Spleen (tissue), 11 donors: Measurements from ENCODE around the gene BZW1. TPM values are rescaled to one million over a fixed set of nuclear protein-coding genes. Genes with fewer than 3 reads are reported as not detected.

Source experiments
- DNase-seq: peaks from one replicate; pipeline ENCODE4 v3.0.0-alpha.2; 2020
- H3K27ac ChIP-seq, 8 donors: fragments of 200-600 bp; sonication (generic) in 7 of 8; 1 replicate in 4 of 8; 2 replicates in 4 of 8; pipeline versions ENCODE4 v1.5.0 to v1.8.0; 2016 to 2021; ENCODE audit warnings: inconsistent platforms in 4 of 8, mild to moderate bottlenecking in 4 of 8, moderate library complexity in 1 of 8
- H3K27me3 ChIP-seq, 7 donors: fragments of 200-600 bp; sonication (generic) in 6 of 7; replicated peaks in 1 of 7; 1 replicate in 4 of 7; 2 replicates in 3 of 7; pipeline versions ENCODE4 v1.5.0 to v1.8.0; 2016 to 2021; ENCODE audit warnings: inconsistent platforms in 3 of 7, mild to moderate bottlenecking in 1 of 7
- H3K36me3 ChIP-seq, 6 donors: fragments of 200-600 bp; sonication (generic) in 5 of 6; 1 replicate in 4 of 6; 2 replicates in 2 of 6; pipeline versions ENCODE4 v1.5.0 to v1.8.0; 2016 to 2021; ENCODE audit warnings: inconsistent platforms in 2 of 6
- H3K4me1 ChIP-seq, 6 donors: fragments of 200-600 bp; sonication (generic) in 5 of 6; 1 replicate in 3 of 6; 2 replicates in 3 of 6; pipeline versions ENCODE4 v1.5.0 to v1.8.0; 2016 to 2021; ENCODE audit warnings: inconsistent platforms in 3 of 6
- H3K4me3 ChIP-seq, 8 donors: fragments of 200-600 bp; sonication (generic) in 7 of 8; 1 replicate in 4 of 8; 2 replicates in 4 of 8; pipeline versions ENCODE4 v1.5.0 to v1.8.0; 2016 to 2021; ENCODE audit warnings: inconsistent platforms in 4 of 8, mild to moderate bottlenecking in 4 of 8, moderate library complexity in 2 of 8
- H3K9me3 ChIP-seq, 8 donors: fragments of 200-600 bp; sonication (generic) in 7 of 8; 1 replicate in 4 of 8; 2 replicates in 4 of 8; pipeline versions ENCODE4 v1.5.0 to v1.8.0; 2016 to 2021; ENCODE audit warnings: inconsistent platforms in 4 of 8
- CTCF ChIP-seq, 11 experiments: fragments of 200-600 bp in 7 of 11; fragments of 450-650 bp in 4 of 11; sonication (generic) in 4 of 11; IDR thresholded peaks in 8 of 11; conservative IDR thresholded peaks in 3 of 11; 1 replicate in 7 of 11; 2 replicates in 4 of 11; pipeline versions ENCODE4 v1.4.0 to v1.8.0; 2016 to 2021; ENCODE audit warnings: antibody characterized with exemption in 11 of 11, inconsistent platforms in 4 of 11, mild to moderate bottlenecking in 1 of 11
- POLR2A ChIP-seq, 3 donors: fragments of 450-650 bp; IDR thresholded peaks; one replicate each; pipeline ENCODE4 v1.5.1; 2017; ENCODE audit warnings: antibody characterized with exemption in 3 of 3, mild to moderate bottlenecking in 1 of 3
- POLR2AphosphoS5 ChIP-seq, 3 donors: sonication (generic); formaldehyde crosslinking; IDR thresholded peaks; one replicate each; pipeline ENCODE4 v1.5.1; 2017; ENCODE audit warnings: antibody characterized with exemption in 3 of 3
- WGBS, 5 donors: extraction: QIAGEN DNeasy Blood & Tissue Kit in 3 of 5; methylation state at CpG; one replicate each; pipeline versions ENCODE4 v1.1.5 to v1.1.7; 2013 to 2018; 5-methylcytosine and 5-hydroxymethylcytosine counted together
- intact Hi-C: fragments of 100-400 bp; cut with DNase I; formaldehyde crosslinking; loops from one replicate; pipeline ENCODE4 v1.15.0; 2023; ENCODE audit warnings: low total_unique reads
- polyA plus RNA-seq, 3 donors: library from polyadenylated mRNA; stranded (reverse); fragments of 200-250 nt; gene quantifications; one replicate each; pipeline ENCODE4 v1.2.1, GENCODE V29; 2013
- total RNA-seq, 7 donors: library from RNA; depleted of rRNA in 3 of 7; stranded (reverse); fragments of >200 nt in 3 of 7; fragmentation: NEBNext Ultra II Directional in 4 of 7; extraction: Animal tissue kit (Norgen Biotek cat#: 25700) in 4 of 7; gene quantifications; one replicate each; pipeline versions ENCODE4 v1.1.0 to v1.2.1, GENCODE V29; 2016 to 2021
- donor health status: healthy with polysubstance abuse.
- donor health status: DM: no; HTN: no; CAD: no; lungs with moderate emphysema.
- donor health status: DM: no; HTN: no; CAD: no.
- donor health status: Bipolar disorder and iron deficiency.
- donor health status: healthy.
- donor health status: DM: no; HTN: no; CAD: no.
- donor health status: DM: yes; HTN: yes; CAD: no.

The BZW1 gene
- total and polyA plus RNA-seq, 10 donors = 25.9 to 151 (median 110) TPM

GRCh38 chr2:200795028-200795440, 16.7 kb upstream of the BZW1 start:
- Histone ChIP-seq H3K4me3 (no peak overlapping the region), H3K9me3 (no peaks in the 10 kb centered on the region), H3K27me3 (no peaks in the 10 kb centered on the region), H3K27ac (no peak overlapping the region), H3K36me3 (no peaks in the 10 kb centered on the region), H3K4me1 (peaks cover 0 to 11% (median 0%) of the 10 kb centered on the region in 6 donors)
- intact Hi-C loops = no loop called here
- WGBS, 5 donors = 67 to 80% (median 73%) methylated on average over 8 of the region's 8 CpGs
- TF ChIP-seq CTCF (IDR thresholded peaks at IDR 0.05 in 8 of 11, conservative IDR thresholded peaks at IDR 0.05 in 3 of 11) = no peak
- TF ChIP-seq POLR2AphosphoS5 (IDR thresholded peaks at IDR 0.05) = no peak
- TF ChIP-seq POLR2A (IDR thresholded peaks at IDR 0.05) = no peak
- DNase-seq = no peak

GRCh38 chr2:200796561-200796960, 15.1 kb upstream of the BZW1 start:
- no peak for TF ChIP-seq CTCF (IDR thresholded peaks at IDR 0.05 in 8 of 11, conservative IDR thresholded peaks at IDR 0.05 in 3 of 11)
- no peak for TF ChIP-seq POLR2A (IDR thresholded peaks at IDR 0.05)
- no peak for TF ChIP-seq POLR2AphosphoS5 (IDR thresholded peaks at IDR 0.05)
- no peak for DNase-seq
- intact Hi-C loops = no loop called here
- 27 to 76% (median 44%) methylated on average over 1 of the region's 1 CpG for WGBS, 5 donors
- peaks cover 0 to 11% (median 0%) of the 10 kb centered on the region in 6 donors for H3K4me1 ChIP-seq
- no peak overlapping the region for H3K27ac ChIP-seq
- H3K9me3 ChIP-seq = no peaks in the 10 kb centered on the region
- H3K27me3 ChIP-seq = no peaks in the 10 kb centered on the region
- H3K4me3 ChIP-seq = no peak overlapping the region
- H3K36me3 ChIP-seq = no peaks in the 10 kb centered on the region

- TF ChIP-seq CTCF (IDR thresholded peaks at IDR 0.05 in 8 of 11, conservative IDR thresholded peaks at IDR 0.05 in 3 of 11) (no peak), POLR2A (IDR thresholded peaks at IDR 0.05) (no peak), POLR2AphosphoS5 (IDR thresholded peaks at IDR 0.05) (no peak)
- no peak overlapping the region for H3K4me3 ChIP-seq
- 65 to 86% (median 78%) methylated on average over 7 of the region's 7 CpGs for WGBS, 5 donors
- H3K9me3 ChIP-seq = no peaks in the 10 kb centered on the region
- H3K27ac ChIP-seq = no peak overlapping the region
- intact Hi-C loops = no loop called here
- H3K4me1 ChIP-seq = peaks cover 0 to 11% (median 0%) of the 10 kb centered on the region in 6 donors
- no peaks in the 10 kb centered on the region for H3K36me3 ChIP-seq
- no peak for DNase-seq
- H3K27me3 ChIP-seq = no peaks in the 10 kb centered on the region
Measured at GRCh38 chr2:200797242-200797770, 14.4 kb upstream of the BZW1 start.

GRCh38 chr2:200798514-200798913, 13.2 kb upstream of the BZW1 start:
- no peak for DNase-seq
- Histone ChIP-seq H3K27ac (no peak overlapping the region), H3K4me3 (no peak overlapping the region), H3K36me3 (no peaks in the 10 kb centered on the region), H3K27me3 (no peaks in the 10 kb centered on the region), H3K4me1 (peaks cover 0 to 11% (median 0%) of the 10 kb centered on the region in 6 donors), H3K9me3 (no peaks in the 10 kb centered on the region)
- TF ChIP-seq POLR2A (IDR thresholded peaks at IDR 0.05) = no peak
- TF ChIP-seq CTCF (IDR thresholded peaks at IDR 0.05 in 8 of 11, conservative IDR thresholded peaks at IDR 0.05 in 3 of 11) = no peak
- no peak for TF ChIP-seq POLR2AphosphoS5 (IDR thresholded peaks at IDR 0.05)
- intact Hi-C loops = no loop called here
- 67 to 96% (median 87%) methylated on average over 1 of the region's 1 CpG for WGBS, 5 donors
